Measurements from ENCODE around the gene CFAP251.
A peak's percentile ranks its signal among the peaks of the same experiment; 100 is the strongest.
"Not testable (repeated sequence)": the region's sequence is repeated elsewhere in the genome, so short reads cannot be mapped to it uniquely, and the experiment has no call there.

CFAP251 gene

GRCh38 chr12:121911824-121912585 is 6.4 kb upstream of the CFAP251 start:
- DNase-seq: no peak

GRCh38 chr12:121915841-121916321 is 2.5 kb upstream of the CFAP251 start:
- peak; percentile 68 for DNase-seq

- DNase-seq: peak; percentile 2
Measured at GRCh38 chr12:121916719-121917118, 1.7 kb upstream of the CFAP251 start.

GRCh38 chr12:121918679-121919038 is 267 bp downstream of the CFAP251 start:
- no peak for DNase-seq

GRCh38 chr12:121921066-121921465 is 2.7 kb downstream of the CFAP251 start:
- no peak for DNase-seq

- DNase-seq: no peak
Measured at GRCh38 chr12:121925358-121925695, 6.9 kb downstream of the CFAP251 start.

- DNase-seq: no peak
Measured at GRCh38 chr12:121926874-121927706, 8.7 kb downstream of the CFAP251 start.

- no peak for DNase-seq
Measured at GRCh38 chr12:121927813-121928212, 9.4 kb downstream of the CFAP251 start.

- not testable (repeated sequence) for DNase-seq
Measured at GRCh38 chr12:121929545-121929944, 11.2 kb downstream of the CFAP251 start.

GRCh38 chr12:121930862-121931261 is 12.5 kb downstream of the CFAP251 start:
- DNase-seq: no peak

- no peak for DNase-seq
Measured at GRCh38 chr12:121932176-121932536, 13.8 kb downstream of the CFAP251 start.

- DNase-seq: no peak
Measured at GRCh38 chr12:121932914-121933521, 14.6 kb downstream of the CFAP251 start.

GRCh38 chr12:121933522-121934308 is 15.3 kb downstream of the CFAP251 start:
- no peak for DNase-seq

- DNase-seq: no peak
Measured at GRCh38 chr12:121934309-121934664, 15.9 kb downstream of the CFAP251 start.

- no peak for DNase-seq
Measured at GRCh38 chr12:121937654-121938053, 19.3 kb downstream of the CFAP251 start.

GRCh38 chr12:121939186-121939585 is 20.8 kb downstream of the CFAP251 start:
- DNase-seq: no peak

- no peak for DNase-seq
Measured at GRCh38 chr12:121939992-121940766, 21.8 kb downstream of the CFAP251 start.

GRCh38 chr12:121942145-121942718 is 23.8 kb downstream of the CFAP251 start:
- DNase-seq: no peak

- no peak for DNase-seq
Measured at GRCh38 chr12:121943926-121944325, 25.5 kb downstream of the CFAP251 start.

- DNase-seq: no peak
Measured at GRCh38 chr12:121946313-121947025, 28.1 kb downstream of the CFAP251 start.

- DNase-seq: no peak
Measured at GRCh38 chr12:121947981-121948380, 29.6 kb downstream of the CFAP251 start.

Data from NCI-H146 (cell line).